IPS-20b (cell line): ENCODE results near the gene DPAGT1.
"Not testable (repeated sequence)": the region's sequence is repeated elsewhere in the genome, so short reads cannot be mapped to it uniquely, and the experiment has no call there.

Experiments used
- H3K27ac ChIP-seq: one replicate; pipeline ENCODE4 v1.5.1; 2013; ENCODE audit warnings: low read length
- H3K27me3 ChIP-seq: 2 replicates; pipeline ENCODE4 v1.6.1; 2013; ENCODE audit warnings: mild to moderate bottlenecking, low read length, inconsistent platforms; ENCODE audit not compliant: insufficient read depth
- H3K36me3 ChIP-seq: 2 replicates; pipeline ENCODE4 v1.6.1; 2013; ENCODE audit warnings: low read depth, mild to moderate bottlenecking, inconsistent platforms, low read length, moderate library complexity; ENCODE audit not compliant: insufficient read depth
- H3K4me1 ChIP-seq: 2 replicates; pipeline ENCODE4 v1.6.1; 2013; ENCODE audit warnings: mild to moderate bottlenecking, control low read depth, inconsistent platforms, low read length, moderate library complexity; ENCODE audit not compliant: insufficient read depth
- H3K4me3 ChIP-seq: 2 replicates; pipeline ENCODE4 v1.5.1; 2013; ENCODE audit warnings: mild to moderate bottlenecking, low read length, inconsistent platforms
- H3K9ac ChIP-seq: 2 replicates; pipeline ENCODE4 v1.6.1; 2013; ENCODE audit warnings: low read depth, mild to moderate bottlenecking, inconsistent platforms, low read length, moderate library complexity
- H3K9me3 ChIP-seq: 2 replicates; pipeline ENCODE4 v1.6.1; 2013; ENCODE audit warnings: mild to moderate bottlenecking, low read depth, low read length, inconsistent platforms; ENCODE audit not compliant: insufficient read depth

Gene DPAGT1

DNA sequence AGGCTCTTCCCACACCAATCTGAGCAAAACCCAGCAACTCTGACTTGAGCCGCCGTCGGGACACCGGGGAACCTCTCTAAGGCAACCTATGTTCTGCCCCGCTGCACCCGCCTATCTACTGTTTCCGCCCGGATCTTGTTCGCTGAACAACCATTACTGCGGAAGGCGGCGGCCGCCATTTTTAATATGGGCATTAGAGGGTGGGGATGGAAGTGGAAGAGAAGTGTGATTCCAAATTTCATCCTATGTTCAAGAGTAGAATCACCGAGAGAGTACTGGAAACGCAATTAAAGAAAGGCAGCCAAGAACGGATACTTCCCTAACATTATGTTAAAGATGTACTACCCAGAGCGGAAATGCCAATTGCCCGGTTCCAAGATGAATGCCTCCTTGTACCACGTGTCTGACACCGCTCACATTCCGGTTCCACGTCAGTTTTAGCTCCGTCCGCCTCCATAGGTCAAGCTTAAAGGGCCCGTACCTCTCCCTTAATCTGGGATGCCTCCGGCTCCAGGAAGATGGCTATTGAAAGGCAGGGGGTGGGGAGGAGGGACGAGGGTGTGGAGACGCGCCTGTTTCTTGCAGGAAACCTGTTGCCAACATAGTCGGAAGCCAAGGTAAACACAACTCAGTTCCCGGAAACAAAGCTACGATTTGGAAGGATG lies at the start of gene DPAGT1:
Gene DPAGT1 (minus strand): TSS at position 95 of the 665 bp plus-strand sequence. CDS start 198 bp downstream, outside the sequence.
- peak within 1 kb of the TSS; percentile 88 for H3K27ac ChIP-seq
- H3K4me1 ChIP-seq = peaks cover 17% of the 10 kb centered on the region; the same call in 1 of the 2 replicates
- H3K36me3 ChIP-seq = peaks cover 21% of the 10 kb centered on the region
- H3K4me3 ChIP-seq = peak within 1 kb of the TSS; percentile 90
- H3K9ac ChIP-seq = peak within 1 kb of the TSS; percentile 94
- H3K27me3 ChIP-seq = no peaks in the 10 kb centered on the region; the same call in 1 of the 2 replicates
- H3K9me3 ChIP-seq = no peaks in the 10 kb centered on the region

DNA sequence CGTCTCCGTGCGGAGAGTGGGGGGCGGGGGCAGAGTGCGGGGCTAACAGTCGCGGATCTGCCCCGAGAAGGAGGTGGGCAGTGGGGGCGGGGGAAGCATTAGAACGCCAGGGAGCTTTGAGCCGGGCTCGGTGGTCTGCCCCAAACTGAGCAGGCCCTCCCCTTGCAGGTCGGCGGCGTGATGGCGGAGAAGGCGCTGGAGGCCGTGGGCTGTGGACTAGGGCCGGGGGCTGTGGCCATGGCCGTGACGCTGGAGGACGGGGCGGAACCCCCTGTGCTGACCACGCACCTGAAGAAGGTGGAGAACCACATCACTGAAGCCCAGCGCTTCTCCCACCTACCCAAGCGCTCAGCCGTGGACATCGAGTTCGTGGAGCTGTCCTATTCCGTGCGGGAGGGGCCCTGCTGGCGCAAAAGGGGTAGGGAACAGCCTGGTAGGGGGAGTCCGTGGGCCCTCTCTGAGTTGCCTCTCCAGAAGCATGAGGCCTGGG lies 48.2 kb upstream of the DPAGT1 start:
- no peaks in the 10 kb centered on the region for H3K4me1 ChIP-seq
- H3K27me3 ChIP-seq = peaks cover 76% of the 10 kb centered on the region
- H3K9me3 ChIP-seq = no peaks in the 10 kb centered on the region
- H3K4me3 ChIP-seq = peak overlapping the region; percentile 69
- H3K9ac ChIP-seq = no peak overlapping the region
- H3K36me3 ChIP-seq = no peaks in the 10 kb centered on the region
- H3K27ac ChIP-seq = no peak overlapping the region

DNA sequence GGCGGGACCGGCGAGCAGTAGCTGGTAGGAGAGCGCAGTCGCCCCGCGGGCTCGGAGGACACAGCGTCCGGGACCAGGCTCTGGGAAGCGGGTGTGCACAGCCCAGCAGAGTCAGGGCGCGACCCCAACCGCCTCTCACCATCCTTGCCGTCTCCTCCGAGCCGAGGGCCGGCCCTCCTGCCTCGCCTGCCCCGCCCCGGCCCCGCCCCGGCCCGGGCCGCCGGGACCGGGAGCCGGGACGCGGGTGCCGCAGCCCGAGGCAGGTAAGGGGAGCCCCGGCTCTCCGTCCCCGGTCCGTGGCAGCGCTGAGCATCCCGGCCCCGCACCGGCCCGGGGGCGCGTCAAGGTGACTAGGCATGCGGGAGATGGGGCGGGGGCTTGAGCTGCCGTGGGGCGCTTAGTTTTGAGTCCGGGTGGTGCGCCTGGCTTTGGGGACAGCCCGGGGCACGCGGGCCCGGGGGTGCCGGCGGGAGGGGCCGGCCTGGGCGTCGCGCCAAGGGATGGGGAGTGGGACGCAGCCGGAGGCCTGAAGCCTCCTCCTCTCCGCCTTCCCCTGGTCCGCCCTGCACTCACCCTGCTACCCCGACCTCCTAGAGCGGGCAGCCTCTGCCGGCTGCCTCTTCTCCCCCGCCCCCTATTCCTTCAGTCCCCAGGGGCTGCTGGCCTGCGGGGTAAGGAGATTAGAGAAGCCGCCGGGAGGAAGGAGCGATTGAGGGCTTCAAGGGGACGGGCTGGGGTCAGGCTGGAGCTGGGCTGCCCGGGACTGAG lies 47.5 kb upstream of the DPAGT1 start, which contains the start of gene ABCG4:
Gene ABCG4 (plus strand): TSS at position 35 of the 768 bp plus-strand sequence. CDS start 914 bp downstream, outside the sequence.
- Histone ChIP-seq H3K27ac (no peak within 1 kb of the TSS), H3K4me3 (peak within 1 kb of the TSS; percentile 69), H3K4me1 (no peaks in the 10 kb centered on the region), H3K27me3 (peaks cover 73% of the 10 kb centered on the region), H3K36me3 (no peaks in the 10 kb centered on the region), H3K9ac (no peak within 1 kb of the TSS), H3K9me3 (no peaks in the 10 kb centered on the region)

DNA sequence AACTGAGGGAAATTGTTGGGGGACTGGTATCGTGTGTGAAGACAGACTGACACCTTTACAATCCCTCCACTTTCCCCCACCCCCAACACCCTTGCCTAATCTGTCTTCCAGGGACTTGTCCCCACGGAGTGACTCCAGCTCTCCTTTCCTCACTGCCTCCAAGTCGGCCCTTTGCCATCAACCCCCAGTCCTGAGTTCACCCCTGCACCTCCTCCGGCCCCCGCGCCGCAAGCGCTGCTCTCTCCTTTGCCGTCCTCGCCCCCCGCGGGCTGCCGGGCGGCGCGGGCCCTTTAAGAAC lies 47.0 kb upstream of the DPAGT1 start:
- Histone ChIP-seq H3K9me3 (no peaks in the 10 kb centered on the region), H3K4me3 (peak overlapping the region; percentile 69; the same call in 1 of the 2 replicates), H3K9ac (no peak overlapping the region), H3K27ac (no peak overlapping the region), H3K27me3 (peaks cover 73% of the 10 kb centered on the region), H3K36me3 (no peaks in the 10 kb centered on the region), H3K4me1 (no peaks in the 10 kb centered on the region)

DNA sequence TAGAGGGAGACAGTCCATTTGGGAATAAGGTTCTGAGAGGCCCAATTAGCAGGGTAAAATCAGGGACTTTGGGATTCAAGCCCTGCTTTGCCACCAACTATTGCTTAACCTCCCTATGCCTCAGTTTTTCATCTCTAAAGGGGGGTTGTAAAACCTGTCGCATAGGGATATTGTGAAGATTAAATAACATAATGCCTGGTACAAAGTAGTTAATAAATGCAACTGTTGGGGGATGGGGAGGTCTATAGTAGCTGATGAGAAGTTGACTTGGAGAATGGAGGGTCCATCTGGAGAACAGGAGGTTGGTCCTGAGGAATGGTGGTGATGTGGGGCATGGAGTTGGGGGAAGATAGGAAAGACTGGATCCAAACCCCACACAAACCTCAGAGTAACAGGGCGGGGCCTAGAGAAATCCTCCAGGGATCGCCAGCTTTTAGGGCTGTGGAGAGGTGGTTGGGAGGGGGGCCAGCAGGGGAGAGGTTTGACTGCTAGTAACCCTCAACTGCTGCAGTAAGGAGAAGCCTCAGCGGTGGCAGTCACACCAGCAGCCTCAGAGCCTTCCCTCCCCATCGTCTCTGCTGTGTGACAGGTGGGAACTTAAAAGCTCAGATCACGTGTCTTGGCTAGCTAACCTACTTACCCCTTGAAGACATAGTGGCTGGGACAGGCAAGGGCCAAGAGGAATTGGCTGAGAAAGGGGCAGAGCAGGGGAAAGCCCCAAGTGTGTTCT lies 46.1 kb upstream of the DPAGT1 start:
- Histone ChIP-seq H3K36me3 (no peaks in the 10 kb centered on the region), H3K9ac (no peak overlapping the region), H3K4me1 (no peaks in the 10 kb centered on the region), H3K27me3 (peaks cover 73% of the 10 kb centered on the region), H3K4me3 (no peak overlapping the region), H3K9me3 (no peaks in the 10 kb centered on the region), H3K27ac (no peak overlapping the region)

DNA sequence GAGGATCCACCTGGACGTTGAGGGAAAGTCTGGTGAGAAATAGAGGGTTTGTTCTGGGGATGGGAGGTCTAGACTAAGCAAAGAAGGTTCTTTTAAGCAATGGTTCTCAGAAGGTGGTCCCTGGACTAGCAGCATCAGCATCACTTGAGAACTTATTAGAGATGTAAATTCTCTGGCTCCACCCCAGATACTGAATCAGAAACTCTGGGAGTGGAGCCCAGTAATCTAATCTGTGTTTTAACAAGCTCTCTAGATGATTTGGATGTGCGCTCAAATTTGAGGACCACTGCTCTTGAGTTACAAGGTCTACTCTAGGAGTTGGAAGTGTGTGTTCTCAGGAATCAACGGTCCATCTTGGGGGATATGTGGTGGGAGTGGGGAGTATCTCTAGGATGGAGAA lies 43.9 kb upstream of the DPAGT1 start:
- no peaks in the 10 kb centered on the region for H3K4me1 ChIP-seq
- no peaks in the 10 kb centered on the region for H3K36me3 ChIP-seq
- H3K27ac ChIP-seq = no peak overlapping the region
- peaks cover 53% of the 10 kb centered on the region for H3K27me3 ChIP-seq
- no peaks in the 10 kb centered on the region for H3K9me3 ChIP-seq
- no peak overlapping the region for H3K9ac ChIP-seq
- no peak overlapping the region for H3K4me3 ChIP-seq

DNA sequence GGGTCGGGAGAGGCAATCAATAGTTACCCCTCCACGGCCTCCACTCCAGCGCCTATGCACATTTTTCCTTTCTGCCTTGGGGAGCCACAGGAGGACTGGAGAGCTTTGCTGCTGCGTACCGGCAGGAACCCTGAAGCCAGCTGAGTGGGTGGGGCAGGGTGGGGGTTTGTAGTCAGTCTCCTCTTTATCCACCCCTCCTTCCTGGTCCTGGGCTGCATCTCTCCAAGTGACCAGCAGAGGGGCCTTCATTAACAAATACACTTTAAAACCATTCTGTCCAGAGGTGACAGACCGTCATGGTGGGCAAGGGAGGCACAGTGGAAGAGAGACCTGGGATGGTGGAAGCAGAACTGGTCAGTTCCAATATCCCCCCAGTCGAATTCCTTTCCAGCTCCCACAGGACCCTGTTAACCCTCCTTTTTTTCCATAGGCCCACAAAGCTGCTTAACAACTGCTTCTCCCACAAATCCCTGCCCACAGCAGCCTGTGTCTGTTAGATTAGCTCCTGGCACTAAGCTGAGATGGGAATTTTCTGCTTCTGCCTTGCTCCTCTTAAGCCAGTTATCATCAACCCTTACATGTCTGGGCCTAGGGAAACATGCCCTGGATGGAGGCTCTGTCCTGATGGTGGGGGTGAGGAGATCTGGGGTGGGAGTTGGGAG lies 43.3 kb upstream of the DPAGT1 start:
- Histone ChIP-seq H3K9ac (no peak overlapping the region), H3K9me3 (no peaks in the 10 kb centered on the region), H3K36me3 (no peaks in the 10 kb centered on the region), H3K27me3 (peaks cover 47% of the 10 kb centered on the region), H3K27ac (no peak overlapping the region), H3K4me1 (no peaks in the 10 kb centered on the region), H3K4me3 (no peak overlapping the region)

DNA sequence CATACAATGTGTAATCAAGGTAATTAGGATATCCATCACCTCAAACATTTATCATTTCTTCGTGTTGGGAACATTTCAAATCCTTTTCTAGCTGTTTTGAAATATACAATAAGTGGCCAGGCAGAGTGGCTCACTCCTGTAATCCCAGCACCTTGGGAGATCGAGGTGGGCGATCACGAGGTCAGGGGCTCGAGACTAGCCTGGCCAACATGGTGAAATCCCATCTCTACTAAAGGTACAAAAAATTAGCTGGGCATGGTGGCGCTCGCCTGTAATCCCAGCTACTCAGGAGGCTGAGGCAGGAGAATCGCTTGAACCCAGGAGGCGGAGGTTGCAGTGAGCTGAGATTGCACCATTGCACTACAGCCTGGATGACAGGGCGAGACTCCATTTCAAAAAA lies 37.6 kb upstream of the DPAGT1 start:
- not testable (repeated sequence) for H3K4me3 ChIP-seq, H3K9me3 ChIP-seq, H3K27ac ChIP-seq, H3K9ac ChIP-seq, H3K36me3 ChIP-seq, H3K4me1 ChIP-seq, H3K27me3 ChIP-seq

DNA sequence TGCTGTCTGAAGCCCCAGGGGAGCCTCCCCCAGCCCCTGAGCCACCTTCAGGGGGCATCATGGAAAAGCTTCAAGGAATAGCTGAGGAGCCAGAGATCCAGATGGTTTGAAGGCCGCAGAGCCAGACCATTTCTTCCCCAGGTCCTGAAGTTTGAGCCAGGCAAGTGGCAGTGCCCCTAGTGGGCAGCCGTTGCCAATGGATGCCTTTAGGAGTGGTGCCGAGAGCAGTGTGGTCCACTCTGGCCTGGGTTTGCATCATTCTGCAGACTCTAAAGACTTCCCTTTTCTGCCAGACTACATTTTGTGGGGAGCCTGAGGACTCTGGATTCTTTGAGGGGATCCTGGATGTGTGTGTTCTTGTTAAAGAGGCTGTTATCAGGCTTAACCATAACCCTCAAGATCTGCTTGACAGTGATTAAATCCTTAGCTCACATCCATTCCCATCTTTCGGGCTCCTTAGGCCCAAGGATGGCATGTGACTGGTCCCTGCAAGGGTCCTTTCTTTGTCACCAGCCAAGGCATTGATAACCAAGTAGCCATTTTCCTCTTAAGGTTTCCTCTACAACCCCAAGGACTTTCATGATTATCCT lies 32.8 kb upstream of the DPAGT1 start:
- peaks cover 53% of the 10 kb centered on the region for H3K36me3 ChIP-seq
- no peaks in the 10 kb centered on the region for H3K4me1 ChIP-seq
- no peaks in the 10 kb centered on the region for H3K27me3 ChIP-seq
- no peak overlapping the region for H3K9ac ChIP-seq
- H3K9me3 ChIP-seq = no peaks in the 10 kb centered on the region
- no peak overlapping the region for H3K4me3 ChIP-seq
- H3K27ac ChIP-seq = no peak overlapping the region

DNA sequence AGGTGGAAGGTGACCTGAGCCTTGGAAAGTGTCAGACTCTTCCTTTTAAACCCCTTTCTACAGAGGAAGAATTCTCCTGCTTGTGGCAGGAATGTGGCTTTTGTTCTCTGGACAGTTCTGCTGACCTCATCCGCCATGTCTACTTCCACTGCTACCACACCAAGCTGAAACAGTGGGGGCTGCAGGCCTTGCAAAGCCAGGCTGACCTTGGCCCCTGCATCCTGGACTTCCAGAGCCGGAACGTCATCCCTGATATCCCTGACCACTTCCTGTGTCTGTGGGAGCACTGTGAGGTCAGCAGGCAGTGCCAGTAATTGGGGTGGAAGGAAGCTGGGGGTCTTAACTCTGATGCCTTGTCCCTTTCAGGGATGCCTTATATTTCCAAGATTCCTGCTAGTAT lies 29.0 kb upstream of the DPAGT1 start:
- Histone ChIP-seq H3K27me3 (no peaks in the 10 kb centered on the region), H3K9ac (no peak overlapping the region), H3K4me3 (no peak overlapping the region), H3K27ac (no peak overlapping the region), H3K36me3 (peaks cover 56% of the 10 kb centered on the region), H3K4me1 (no peaks in the 10 kb centered on the region), H3K9me3 (no peaks in the 10 kb centered on the region)

DNA sequence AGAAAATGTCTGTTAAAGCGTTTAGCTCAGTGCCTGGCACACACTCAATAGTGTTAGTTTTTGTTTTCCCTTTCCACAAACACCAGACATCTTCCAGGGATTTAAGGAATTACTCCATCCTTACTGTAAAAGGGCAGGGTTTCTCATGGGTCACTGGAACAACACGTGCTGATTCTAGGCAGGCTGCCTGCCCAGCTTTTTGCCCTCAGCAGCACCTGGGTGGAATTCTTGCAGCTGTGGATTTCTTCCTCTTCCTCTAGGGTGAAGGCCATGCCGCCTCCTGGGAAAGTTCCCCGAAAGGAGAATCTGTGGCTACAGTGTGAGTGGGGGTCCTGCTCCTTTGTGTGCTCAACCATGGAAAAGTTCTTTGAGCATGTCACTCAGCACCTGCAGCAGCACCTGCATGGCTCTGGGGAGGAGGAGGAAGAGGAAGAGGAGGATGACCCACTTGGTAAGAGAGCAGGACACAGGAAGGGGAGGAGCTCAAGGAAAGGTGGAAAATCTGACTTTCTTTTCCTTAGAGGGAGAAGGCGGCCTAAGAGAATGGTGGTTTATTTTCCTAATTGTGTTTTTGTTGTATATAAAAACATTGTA lies 25.1 kb upstream of the DPAGT1 start:
- no peak overlapping the region for H3K9ac ChIP-seq
- no peaks in the 10 kb centered on the region for H3K9me3 ChIP-seq
- no peak overlapping the region for H3K27ac ChIP-seq
- peaks cover 33% of the 10 kb centered on the region for H3K36me3 ChIP-seq
- H3K4me1 ChIP-seq = peaks cover 6% of the 10 kb centered on the region
- no peaks in the 10 kb centered on the region for H3K27me3 ChIP-seq
- no peak overlapping the region for H3K4me3 ChIP-seq
